GM18502 (cell line): ENCODE measurements around the gene ITPRIP.

Experiments used
- ATAC-seq: cut with Tn5 transposase; IDR thresholded peaks from one replicate; pipeline ENCODE4 v1.9.1; 2021; ENCODE audit warnings: mild to moderate bottlenecking; ENCODE audit not compliant: unreplicated experiment, poor library complexity

ITPRIP gene

GRCh38 chr10:104337985-104338735, at the start of gene ITPRIP:
Gene ITPRIP, minus strand, starts transcription at chr10:104338465. Its CDS starts 22,414 bp downstream, at chr10:104316051.
- peak; percentile 73 for ATAC-seq

- ATAC-seq: no peak
Observed at GRCh38 chr10:104387130-104387888, 49.0 kb upstream of the ITPRIP start.

- no peak for ATAC-seq
Observed at GRCh38 chr10:104380336-104380735, 42.1 kb upstream of the ITPRIP start.

- no peak for ATAC-seq
Observed at GRCh38 chr10:104376784-104377300, 38.6 kb upstream of the ITPRIP start.

- no peak for ATAC-seq
Observed at GRCh38 chr10:104374591-104374990, 36.3 kb upstream of the ITPRIP start.

GRCh38 chr10:104371753-104372152, 33.5 kb upstream of the ITPRIP start:
- ATAC-seq: no peak

- ATAC-seq: no peak
Observed at GRCh38 chr10:104368381-104368780, 30.1 kb upstream of the ITPRIP start.

GRCh38 chr10:104367904-104368303, 29.6 kb upstream of the ITPRIP start:
- no peak for ATAC-seq

- ATAC-seq: no peak
Observed at GRCh38 chr10:104359811-104360210, 21.5 kb upstream of the ITPRIP start.

- peak; percentile 61 for ATAC-seq
Observed at GRCh38 chr10:104353325-104354048, 15.2 kb upstream of the ITPRIP start, which contains the start of gene CFAP58. Gene CFAP58, plus strand, starts transcription at chr10:104353833. Its CDS starts 65 bp downstream, at chr10:104353898.

GRCh38 chr10:104351919-104352318, 13.7 kb upstream of the ITPRIP start:
- ATAC-seq: peak; percentile 22

- no peak for ATAC-seq
Observed at GRCh38 chr10:104351061-104351702, 12.9 kb upstream of the ITPRIP start.

GRCh38 chr10:104350127-104350635, 11.9 kb upstream of the ITPRIP start:
- ATAC-seq: peak; percentile 51

GRCh38 chr10:104349623-104350126, 11.4 kb upstream of the ITPRIP start:
- ATAC-seq: peak; percentile 58

GRCh38 chr10:104348601-104349000, 10.3 kb upstream of the ITPRIP start:
- ATAC-seq: no peak

GRCh38 chr10:104347295-104348045, 9.2 kb upstream of the ITPRIP start:
- ATAC-seq: no peak

GRCh38 chr10:104345941-104346340, 7.7 kb upstream of the ITPRIP start:
- ATAC-seq: no peak

- ATAC-seq: no peak
Observed at GRCh38 chr10:104345515-104345914, 7.2 kb upstream of the ITPRIP start.

GRCh38 chr10:104344219-104344618, 6.0 kb upstream of the ITPRIP start:
- ATAC-seq: no peak
